ENCODE data around the gene SPEG. TPM values are rescaled to one million over a fixed set of nuclear protein-coding genes. Genes with fewer than 3 reads are reported as not detected.

The SPEG gene
- total and polyA plus RNA-seq, 2 of the 13 experiments (the other 11 are each of a cell fraction or from before 2014, with no cell fraction given): 0.18 to 0.24 TPM

- TF ChIP-seq NR2C2 (CRISPR knock-in tag; IDR thresholded peaks at IDR 0.05; ENCODE audit: borderline replicate concordance) (no peak), SRSF4 (IDR thresholded peaks at IDR 0.05; ENCODE audit: low read depth, low read length, poor library complexity, severe bottlenecking) (no peak), GPBP1L1 (CRISPR knock-in tag; IDR thresholded peaks at IDR 0.05) (no peak), SNAPC5 (CRISPR knock-in tag; IDR thresholded peaks at IDR 0.05; ENCODE audit: borderline replicate concordance) (no peak), FOXC1 (CRISPR knock-in tag; IDR thresholded peaks at IDR 0.05; ENCODE audit: borderline replicate concordance) (no peak), HMGA1 (CRISPR knock-in tag; conservative IDR thresholded peaks at IDR 0.05) (no peak), ZSCAN25 (CRISPR knock-in tag; IDR thresholded peaks at IDR 0.05) (no peak), ZNF446 (CRISPR knock-in tag; IDR thresholded peaks at IDR 0.05) (0 out of 2 replicates have a peak, but pooled peaks have one; percentile 30), FLYWCH1 (CRISPR knock-in tag; IDR thresholded peaks at IDR 0.05) (no peak), CBX1 (IDR thresholded peaks at IDR 0.05; ENCODE audit: low read depth) (no peak), NCOA5 (CRISPR knock-in tag; IDR thresholded peaks at IDR 0.05) (no peak), RBAK (CRISPR knock-in tag; IDR thresholded peaks at IDR 0.05) (no peak), ATAD3A (CRISPR knock-in tag; IDR thresholded peaks at IDR 0.05) (no peak), ZNF34 (CRISPR knock-in tag; IDR thresholded peaks at IDR 0.05; ENCODE audit: borderline replicate concordance) (no peak), KLF9 (CRISPR knock-in tag; IDR thresholded peaks at IDR 0.05; ENCODE audit: low read depth) (no peak), ZNF329 (CRISPR knock-in tag; IDR thresholded peaks at IDR 0.05; ENCODE audit: low read depth) (no peak), ZBTB39 (CRISPR knock-in tag; IDR thresholded peaks at IDR 0.05) (no peak), PRMT3 (CRISPR knock-in tag; IDR thresholded peaks at IDR 0.05; ENCODE audit: borderline replicate concordance, low read depth) (no peak), NKX3-1 (CRISPR knock-in tag; IDR thresholded peaks at IDR 0.05) (no peak), MED8 (CRISPR knock-in tag; IDR thresholded peaks at IDR 0.05; ENCODE audit: insufficient replicate concordance) (no peak), AGO2 (optimal IDR thresholded peaks at IDR 0.05; ENCODE audit: low read depth, low read length) (no peak), STAT6 (CRISPR knock-in tag; IDR thresholded peaks at IDR 0.05; ENCODE audit: borderline replicate concordance) (no peak)
Measured at GRCh38 chr2:219495531-219496122, 61.0 kb downstream of the SPEG start (continued).
